Dedifferentiated amniotic fluid mesenchymal stem cell (primary cell): ENCODE results near the gene CDH15.
"Not testable (repeated sequence)": the region's sequence is repeated elsewhere in the genome, so short reads cannot be mapped to it uniquely, and the experiment has no call there.

Experiments used
- DNase-seq: peaks from one replicate; pipeline ENCODE4 v3.0.0-alpha.2; 2016; ENCODE audit errors: extremely low spot score

Gene CDH15

DNA sequence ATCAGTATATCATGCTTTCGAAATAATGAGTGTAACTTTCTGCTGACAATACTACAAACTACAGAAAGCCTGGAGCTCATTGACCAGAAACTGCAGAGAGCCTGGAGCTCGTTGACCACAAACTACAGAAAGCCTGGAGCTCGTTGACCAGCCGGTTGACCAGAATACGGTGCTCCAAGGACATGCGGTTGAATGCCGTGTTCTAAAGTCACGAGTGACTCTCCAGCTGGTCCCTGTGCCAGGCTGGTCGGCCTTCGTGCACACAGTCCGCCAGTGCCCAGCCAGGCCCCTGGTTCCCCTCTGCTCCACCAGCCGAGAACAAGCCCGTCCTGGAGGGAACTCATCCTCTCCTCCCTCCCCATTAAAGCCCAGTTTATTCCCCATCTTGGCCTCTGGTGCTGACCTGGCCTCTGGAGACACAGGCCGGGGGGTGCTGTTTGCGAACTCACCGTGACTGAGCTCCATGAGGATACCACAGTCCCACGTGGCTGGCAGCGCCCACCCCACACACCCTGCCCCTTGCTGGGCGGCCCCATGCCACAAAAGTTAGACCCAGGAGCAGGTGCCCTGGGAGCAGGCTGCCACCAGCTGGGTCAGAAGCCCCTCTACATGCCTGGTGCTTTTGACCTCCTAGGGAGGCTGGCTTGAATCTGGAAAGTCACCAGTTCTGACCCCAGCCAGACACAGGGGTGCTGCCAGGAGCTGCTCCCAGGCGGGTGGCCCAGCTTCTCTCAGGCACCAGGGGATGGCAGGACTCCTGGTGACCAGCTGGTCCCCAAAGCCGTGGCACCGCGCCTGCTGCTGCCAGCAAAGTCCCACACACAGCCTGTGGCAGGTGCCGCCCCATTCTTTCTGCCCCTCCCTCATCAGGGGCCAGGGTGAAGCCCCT lies 15.5 kb upstream of the CDH15 start:
- no peak for DNase-seq

- DNase-seq: no peak
Observed at GRCh38 chr16:89156740-89157645, 14.6 kb upstream of the CDH15 start.

GRCh38 chr16:89157778-89158177 lies 13.8 kb upstream of the CDH15 start:
- no peak for DNase-seq

- DNase-seq: no peak
Observed at GRCh38 chr16:89159066-89159849, 12.3 kb upstream of the CDH15 start.

GRCh38 chr16:89159850-89160354 lies 11.6 kb upstream of the CDH15 start:
- DNase-seq: no peak

DNA sequence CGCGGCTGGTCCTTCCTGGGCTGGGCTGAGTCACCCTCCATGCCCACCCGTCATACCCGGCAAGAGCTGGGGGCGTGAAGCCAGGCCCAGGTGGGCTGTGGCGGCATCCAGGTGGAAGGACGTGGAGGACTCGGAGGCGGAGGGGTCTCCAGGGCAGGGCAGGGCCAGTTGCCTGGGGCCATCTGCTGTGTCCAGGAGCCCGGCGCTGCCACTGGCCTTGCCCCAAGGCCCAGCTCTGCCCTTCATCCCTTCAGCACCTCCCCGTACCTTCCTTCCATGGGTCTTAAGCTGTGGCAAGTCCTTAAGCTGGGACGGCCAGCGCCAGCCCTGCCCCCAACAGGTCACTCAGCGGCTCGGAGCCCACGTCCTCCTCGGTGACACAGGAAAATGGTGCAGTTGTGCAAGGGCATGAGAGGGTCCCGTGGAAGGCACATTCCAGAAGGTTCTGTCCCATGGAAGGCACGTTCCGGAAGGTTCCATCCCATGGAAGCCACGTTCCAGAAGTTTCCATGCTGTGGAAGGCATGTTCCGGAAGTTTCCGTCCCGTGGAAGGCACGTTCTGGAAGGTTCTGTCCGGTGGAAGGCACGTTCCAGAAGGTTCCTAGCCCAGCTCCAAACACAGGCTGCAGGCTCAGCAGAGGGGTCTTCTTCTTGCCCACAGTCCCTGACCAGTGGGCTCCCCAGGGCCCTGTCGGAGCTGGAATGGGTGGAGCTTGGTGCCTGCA lies 10.4 kb upstream of the CDH15 start:
- DNase-seq: no peak

DNA sequence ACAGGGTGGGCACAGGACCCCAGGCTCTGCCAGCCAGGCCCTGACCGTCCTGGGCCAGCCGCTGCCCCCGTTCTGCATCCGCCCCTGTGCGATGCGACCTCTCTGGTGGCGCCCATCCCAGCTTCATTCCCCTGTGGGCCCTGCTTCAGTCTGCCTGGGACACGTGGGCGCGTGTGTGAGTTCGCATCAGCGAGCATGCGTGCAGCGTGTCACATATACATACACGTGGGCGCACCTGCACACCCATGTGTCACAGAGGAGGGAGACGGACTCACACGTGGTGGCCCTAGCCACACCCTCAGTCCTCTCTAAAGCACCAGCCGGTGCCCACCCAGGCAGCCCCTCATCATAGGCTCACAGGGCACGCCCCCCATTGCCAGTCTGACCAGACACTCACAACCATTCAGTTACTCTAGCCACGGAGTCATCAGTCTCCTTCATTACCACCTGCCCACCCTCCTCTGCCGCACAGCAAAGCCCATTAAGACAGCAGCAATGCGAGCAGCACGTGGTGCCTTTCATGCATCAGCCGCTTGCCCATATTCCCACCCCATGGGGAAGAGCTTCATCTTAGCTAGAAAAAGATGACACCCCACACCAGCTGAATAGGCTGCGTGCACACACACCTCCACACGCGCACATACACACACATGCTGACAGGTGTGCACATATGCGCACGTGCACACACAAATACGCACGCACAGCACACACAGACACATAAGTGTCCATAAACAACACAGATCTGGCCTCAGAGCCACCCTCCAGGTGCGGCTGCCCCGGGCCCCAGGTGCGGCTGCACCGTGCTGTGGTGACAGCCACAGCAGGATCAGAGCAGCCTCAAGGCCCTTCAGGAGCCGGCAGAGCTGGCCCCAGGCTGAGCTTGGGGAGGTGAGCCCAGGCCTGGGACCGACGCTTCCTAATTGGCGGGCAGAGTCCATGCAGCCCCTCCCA lies 9.5 kb upstream of the CDH15 start:
- no peak for DNase-seq

- no peak for DNase-seq
Observed at GRCh38 chr16:89163297-89163696, 8.3 kb upstream of the CDH15 start.

- DNase-seq: no peak
Observed at GRCh38 chr16:89164436-89164835, 7.1 kb upstream of the CDH15 start.

DNA sequence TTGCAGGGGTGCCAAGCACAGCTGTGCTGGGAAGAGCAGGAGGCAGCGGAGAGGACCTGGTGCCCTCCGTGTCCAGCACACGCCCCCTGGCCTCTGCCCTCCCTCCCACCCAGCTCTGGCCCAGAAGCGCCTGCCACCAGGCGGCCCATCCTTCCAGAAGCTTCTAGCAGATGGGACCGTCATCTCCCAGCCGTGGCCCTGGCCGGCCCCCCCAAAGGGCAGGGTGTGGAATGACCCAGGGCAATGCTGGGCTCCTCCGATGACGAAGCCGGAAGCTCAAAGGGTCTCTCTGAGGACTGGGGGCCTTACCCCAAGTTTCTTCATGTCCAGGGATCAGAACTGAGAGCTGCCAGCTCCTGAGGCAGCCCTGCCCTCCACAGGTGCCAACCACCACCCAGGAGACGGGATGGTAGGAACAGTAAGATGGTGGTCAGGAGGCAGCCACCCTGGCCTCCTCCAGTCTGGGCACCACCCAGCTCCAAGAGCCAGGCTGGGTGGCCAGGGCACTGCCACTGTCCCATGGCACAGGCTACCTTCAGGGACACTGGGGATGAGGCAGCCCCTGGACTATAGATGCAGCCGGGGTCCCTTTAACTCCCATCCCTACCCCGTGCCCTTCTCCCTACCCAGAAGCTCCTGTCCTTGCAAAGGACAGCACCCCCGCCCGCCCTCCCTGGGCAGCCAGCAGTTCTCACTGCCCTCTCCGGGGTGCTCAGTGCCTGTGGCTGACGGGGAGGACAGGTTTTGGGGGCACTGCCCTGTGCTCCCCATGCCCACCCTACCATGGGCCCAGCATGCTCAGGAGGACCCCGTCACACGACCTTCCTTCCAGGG lies 6.5 kb upstream of the CDH15 start:
- no peak for DNase-seq

DNA sequence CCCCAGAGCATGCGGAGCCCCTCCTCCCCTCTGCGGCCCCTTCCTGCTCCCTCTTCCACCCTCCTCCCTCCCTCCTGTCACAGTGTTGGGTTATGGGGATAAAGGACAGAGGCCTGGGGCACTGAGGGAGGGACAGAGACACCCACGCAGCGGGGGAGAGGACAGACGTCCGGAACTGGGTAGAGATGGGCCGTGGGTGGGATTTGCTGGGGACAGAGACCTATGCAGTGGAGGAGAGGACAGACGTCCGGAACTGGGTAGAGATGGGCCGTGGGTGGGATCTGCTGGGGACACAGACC lies 5.9 kb upstream of the CDH15 start:
- not testable (repeated sequence) for DNase-seq

- no peak for DNase-seq
Observed at GRCh38 chr16:89166696-89167424, 4.7 kb upstream of the CDH15 start.

DNA sequence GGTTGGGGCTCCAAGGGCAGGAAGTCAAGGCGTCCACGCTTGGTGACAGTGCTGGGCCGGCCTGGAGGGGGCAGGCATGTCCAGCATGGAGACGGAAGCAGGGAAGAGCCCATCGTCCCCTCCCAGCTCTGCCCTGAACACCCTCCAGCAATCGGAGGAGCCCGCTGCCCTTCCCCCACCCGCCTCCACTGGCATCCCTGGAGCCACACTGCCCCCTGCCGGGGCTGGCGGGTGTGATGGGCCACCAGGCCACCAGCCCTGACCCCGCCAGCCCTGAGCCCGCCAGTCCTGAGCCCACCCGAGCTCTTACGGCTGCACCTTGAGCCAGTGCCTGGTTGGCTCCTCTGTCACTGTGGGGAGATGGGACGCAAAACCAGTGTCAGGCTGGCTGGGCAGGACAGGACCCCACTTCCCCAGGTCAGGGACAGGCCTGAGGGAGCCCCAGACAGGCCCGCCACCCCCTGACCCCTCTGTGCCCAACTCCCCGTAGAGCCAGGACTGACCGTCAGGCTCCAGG lies 4.1 kb upstream of the CDH15 start:
- no peak for DNase-seq

GRCh38 chr16:89168381-89169189 lies 3.0 kb upstream of the CDH15 start:
- DNase-seq: no peak

DNA sequence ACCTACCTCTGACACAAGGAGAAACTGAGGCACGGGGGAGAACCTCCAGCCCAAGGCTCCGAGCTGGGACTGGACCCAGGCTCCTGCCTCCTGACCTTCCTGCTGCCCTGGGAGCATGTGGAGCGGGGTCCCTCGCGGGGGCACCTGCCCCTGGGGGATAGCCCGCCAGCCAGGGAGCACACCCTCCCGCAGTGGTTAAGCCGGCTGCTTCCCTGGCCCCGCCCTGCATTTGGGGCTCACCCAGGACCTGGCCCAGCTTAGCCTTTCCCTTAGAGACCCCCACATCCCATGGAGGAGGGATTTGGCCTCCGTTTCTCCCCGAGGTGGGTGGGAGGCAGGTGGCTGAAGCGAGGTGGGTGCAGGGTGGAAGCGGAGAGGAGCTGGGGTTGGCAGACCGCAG lies 1.8 kb upstream of the CDH15 start:
- no peak for DNase-seq

GRCh38 chr16:89170346-89171215 lies 967 bp upstream of the CDH15 start:
- DNase-seq: no peak

DNA sequence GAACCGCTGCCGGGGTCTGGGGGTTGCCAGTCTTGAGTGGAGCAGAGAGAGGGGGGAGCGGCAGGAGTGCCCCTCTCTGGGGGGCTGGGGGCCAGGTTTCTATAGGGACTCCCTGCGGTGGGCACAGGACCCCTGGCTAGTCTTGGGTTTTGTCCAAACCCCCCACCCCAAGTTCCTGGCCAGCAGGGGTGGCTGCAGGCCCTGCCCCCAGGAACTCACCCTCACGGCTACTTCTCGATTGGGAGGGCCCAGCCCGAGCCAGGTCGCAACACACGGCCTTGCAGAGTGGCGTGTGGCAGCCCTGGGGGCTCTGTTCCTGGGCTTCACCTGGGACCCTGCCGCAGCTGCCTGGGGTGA lies 601 bp downstream of the CDH15 start:
- DNase-seq: no peak
